Keratinocyte (primary cell): ENCODE results near the gene MED27.

ENCODE experiments used
- CTCF ChIP-seq, 3 experiments: IDR thresholded peaks in 1 of 3; conservative IDR thresholded peaks in 1 of 3; optimal IDR thresholded peaks in 1 of 3; 2 replicates in 2 of 3; 3 replicates in 1 of 3; pipeline versions ENCODE3 to v1.5.1; 2011; ENCODE audit warnings: low read length in 3 of 3, mild to moderate bottlenecking in 3 of 3, moderate library complexity in 2 of 3, control low read depth in 1 of 3, inconsistent platforms in 1 of 3; ENCODE audit not compliant: insufficient read depth in 2 of 3; ENCODE audit errors: extremely low read depth in 1 of 3
- EZH2 ChIP-seq: IDR thresholded peaks from one replicate; pipeline ENCODE4 v1.6.1; 2012; ENCODE audit warnings: inconsistent platforms, mild to moderate bottlenecking, low read length, moderate library complexity

- TF ChIP-seq CTCF (optimal IDR thresholded peaks at IDR 0.05 in 1 of 3, IDR thresholded peaks at IDR 0.05 in 1 of 3, conservative IDR thresholded peaks at IDR 0.05 in 1 of 3; ENCODE audit: extremely low read depth in 1 of 3, insufficient read depth in 2 of 3, low read length in 3 of 3) (no peak), EZH2 (no peak)
These were observed 60.7 kb downstream of the MED27 start for GRCh38 chr9:132018957-132019405.
